AG08395 (cell line): Measurements from ENCODE around the gene KLRC4.
"Not testable (repeated sequence)": the region's sequence is repeated elsewhere in the genome, so short reads cannot be mapped to it uniquely, and the experiment has no call there.

Experiments used
- DNase-seq: peaks from one replicate; pipeline ENCODE4 v3.0.0; 2012; ENCODE audit warnings: mixed read lengths, low spot score

The KLRC4 gene

DNA sequence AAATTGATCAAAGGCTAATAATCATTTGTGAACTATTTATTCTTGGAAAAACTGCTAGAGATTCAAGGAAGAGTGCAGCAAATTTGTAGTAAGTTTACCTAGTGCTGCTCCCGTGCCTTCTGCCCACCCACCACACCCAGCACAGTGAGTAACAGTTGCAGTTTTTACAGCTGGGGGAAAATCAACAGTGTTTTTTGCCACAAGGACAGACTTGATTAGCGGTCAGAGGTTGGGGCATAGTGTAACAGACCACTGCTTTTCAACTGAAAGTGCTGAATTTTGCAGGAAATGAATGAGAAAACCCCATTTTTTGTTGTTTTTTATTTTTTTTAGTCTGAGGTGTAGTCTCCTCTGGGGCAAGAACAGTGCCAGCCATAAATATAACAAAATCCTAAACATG, 12.3 kb downstream of the KLRC4 start:
- no peak for DNase-seq

DNA sequence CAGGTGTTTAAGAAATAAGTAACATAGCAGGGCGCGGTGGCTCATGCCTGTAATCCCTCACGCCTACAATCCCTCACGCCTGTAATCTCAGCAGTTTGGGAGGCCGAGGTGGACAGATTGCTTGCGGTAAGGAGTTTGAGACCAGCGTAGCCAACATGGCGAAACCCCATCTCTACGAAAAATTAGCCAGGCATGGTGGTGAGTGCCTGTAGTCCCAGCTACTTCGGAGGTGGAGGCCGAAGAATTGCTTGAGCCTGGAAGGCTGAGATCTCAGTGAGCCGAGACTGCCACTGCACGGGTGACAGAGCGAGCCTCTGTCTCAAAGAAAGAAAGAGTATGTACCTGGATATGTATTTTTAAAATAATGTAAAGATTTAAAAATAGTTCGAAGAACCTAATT, 13.4 kb downstream of the KLRC4 start:
- DNase-seq, result not testable (repeated sequence)

DNA sequence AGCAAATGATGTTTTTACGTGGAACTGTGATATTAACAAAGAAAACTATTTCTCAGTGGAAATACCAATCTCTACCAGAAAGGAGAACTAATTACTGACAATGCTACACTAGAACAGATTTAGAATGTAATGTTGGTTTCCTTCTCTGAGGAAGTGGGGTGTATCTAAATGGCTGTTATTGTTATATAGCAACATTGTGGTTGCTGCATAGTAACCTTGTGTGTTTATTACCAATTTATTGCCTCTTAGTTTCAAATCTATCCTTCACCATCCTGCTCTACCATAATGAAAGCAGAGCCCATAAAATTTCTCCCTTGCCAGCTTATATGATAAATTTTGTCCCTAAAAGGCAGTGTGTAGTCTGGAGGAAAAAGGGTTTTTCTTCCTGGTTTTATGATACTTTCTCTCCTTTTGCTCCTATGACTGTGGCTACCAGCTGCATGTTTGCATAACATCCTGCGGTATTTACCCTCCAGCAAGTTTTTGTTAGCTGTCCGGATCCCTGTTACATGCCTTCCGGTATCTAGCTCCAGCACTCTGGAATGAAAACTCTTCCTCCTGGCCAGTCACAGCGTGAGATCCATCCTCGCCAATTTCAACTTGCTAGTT, 14.1 kb downstream of the KLRC4 start:
- peak; percentile 76 for DNase-seq

DNA sequence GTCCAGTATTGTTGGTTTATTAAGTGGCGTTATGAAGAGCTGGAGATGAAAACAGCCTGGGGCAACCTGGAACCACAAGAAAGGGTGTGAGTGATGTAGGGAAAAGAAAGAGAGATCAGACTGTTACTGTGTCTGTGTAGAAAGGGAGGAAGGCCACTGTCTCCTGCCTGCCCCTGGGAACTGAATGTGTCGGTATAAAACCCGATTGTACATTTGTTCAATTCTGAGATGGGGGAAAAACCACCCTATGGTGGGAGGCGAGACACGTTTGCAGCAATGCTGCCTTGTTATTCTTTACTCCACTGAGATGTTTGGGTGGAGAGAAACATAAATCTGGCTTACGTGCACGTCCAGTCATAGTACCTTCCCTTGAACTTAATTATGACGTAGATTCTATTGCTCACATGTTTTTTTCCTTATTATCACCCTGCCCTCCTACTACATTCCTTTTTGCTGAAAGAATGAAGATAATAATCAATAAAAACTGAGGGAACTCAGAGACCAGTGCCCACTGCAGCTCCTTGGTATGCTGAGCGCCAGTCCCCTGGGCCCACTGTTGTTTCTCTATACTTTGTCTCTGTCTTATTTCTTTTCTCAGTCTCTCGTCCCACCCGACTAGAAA, 14.9 kb downstream of the KLRC4 start:
- not testable (repeated sequence) for DNase-seq

DNA sequence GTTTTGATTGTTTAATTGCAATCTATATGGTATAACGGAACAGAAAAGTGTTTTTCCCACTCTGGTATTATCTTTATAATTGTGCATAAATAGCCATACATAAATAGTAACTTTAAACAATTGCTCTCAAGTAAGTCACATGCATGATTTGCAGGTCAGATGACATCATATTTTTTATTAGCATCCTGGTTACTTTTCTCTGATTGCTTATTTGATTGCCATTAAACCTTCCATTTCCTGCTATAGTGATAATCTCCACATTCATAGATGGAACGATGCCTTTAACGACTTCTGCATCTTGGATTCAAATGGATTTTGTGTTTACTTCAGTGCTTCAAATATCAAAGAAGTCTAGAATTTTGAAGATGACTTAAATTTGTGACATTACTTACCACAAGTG, 16.3 kb downstream of the KLRC4 start:
- DNase-seq, result no peak

DNA sequence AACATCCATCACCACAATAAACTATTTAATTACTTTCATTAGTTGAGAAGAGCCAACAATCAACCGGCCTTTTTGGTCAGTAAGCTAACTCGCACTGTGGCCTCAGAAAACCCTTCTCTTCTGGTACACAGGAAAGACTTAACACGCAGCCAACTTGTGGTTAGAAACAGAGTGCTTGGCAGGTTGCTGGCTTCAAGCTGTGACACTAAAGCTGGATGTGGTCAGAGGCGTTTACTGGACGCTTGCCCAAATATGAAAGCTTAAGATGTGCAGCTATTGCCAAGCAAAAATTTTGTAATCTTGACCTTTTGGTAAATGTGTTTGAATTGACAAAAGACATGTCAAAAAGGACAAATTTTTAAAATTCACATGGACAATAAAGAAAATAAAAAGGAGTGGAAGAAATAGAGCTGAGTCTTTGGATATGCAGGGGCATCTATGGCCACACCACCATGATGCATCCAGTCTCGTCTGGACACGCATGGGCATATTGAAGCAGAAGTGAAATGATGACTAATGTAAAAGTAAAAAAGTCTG, 17.1 kb downstream of the KLRC4 start:
- DNase-seq, result peak; percentile 76

DNA sequence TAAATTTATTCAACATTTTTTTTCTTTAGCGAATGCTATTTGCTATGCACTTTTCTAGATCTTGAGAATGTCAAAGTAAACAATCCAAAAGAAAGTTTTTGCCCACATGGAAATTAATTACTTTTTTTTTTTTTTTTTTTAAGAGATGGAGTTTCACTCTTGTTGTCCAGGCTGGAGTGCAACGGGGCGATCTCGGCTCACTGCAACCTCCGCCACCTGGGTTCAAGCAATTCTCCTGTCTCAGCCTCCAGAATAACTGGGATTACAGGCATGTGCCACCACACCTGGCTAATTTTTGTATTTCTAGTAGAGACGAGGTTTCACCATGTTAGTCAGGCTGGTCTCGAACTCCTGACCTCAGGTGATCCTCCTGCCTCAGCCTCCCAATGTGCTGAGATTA, 18.6 kb downstream of the KLRC4 start:
- not testable (repeated sequence) for DNase-seq

DNA sequence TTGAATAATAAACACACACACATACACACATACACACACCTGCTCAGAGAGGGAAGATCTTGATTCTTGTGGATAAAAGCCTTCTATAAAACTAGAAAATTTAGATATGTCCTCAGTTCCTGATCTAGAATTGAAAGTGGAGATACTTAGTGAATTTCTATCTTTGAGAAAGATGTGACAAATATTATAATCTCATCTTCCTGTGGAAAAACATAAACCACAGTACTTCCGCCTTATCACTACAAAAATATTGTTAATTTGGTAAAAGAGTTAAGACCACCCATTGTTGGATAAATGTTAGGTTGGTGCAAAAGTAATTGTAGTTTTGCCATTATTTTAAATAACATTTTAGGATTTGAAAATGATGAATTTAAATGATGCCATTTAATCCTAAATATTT, 19.7 kb downstream of the KLRC4 start, which contains the start of gene KLRK1:
Gene KLRK1, minus strand, starts transcription at position 138 of the 400 bp plus-strand sequence. CDS start 1,231 bp downstream, outside the sequence.
- no peak for DNase-seq

DNA sequence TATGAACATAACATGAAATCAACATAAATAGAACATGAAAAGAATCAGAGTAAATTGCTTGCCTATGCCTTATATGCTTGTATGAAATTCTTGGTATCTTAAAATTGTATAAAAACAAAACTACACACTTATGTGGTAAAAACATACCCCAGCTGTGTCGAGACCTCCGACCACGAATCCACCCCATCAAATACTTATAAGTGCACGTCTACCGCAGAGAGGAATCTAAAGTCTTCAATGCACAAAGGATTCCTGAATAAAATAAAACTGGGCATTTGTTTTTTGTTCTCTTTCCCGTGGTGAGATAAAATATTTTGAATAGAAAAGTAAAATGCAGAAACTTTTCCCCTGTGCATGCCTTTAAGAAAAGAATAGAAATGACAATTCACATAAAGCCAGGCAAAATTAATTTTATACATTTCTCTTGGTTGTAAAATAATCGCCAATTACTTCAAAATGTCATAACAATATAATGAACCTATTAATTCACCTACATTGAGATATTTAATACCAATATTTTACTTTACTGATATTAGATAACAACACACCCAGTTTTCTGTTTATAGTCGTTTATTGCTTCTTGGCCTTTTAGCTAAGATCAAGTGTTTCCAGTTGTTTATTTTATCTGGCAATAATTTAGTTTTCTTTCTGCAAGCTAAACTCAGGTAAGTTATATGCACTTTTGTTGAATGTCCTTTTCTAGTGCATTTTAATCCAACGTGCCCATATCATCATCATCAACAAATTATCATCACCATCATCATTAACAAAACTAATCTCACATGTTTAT, 20.7 kb downstream of the KLRC4 start:
- DNase-seq, result no peak

DNA sequence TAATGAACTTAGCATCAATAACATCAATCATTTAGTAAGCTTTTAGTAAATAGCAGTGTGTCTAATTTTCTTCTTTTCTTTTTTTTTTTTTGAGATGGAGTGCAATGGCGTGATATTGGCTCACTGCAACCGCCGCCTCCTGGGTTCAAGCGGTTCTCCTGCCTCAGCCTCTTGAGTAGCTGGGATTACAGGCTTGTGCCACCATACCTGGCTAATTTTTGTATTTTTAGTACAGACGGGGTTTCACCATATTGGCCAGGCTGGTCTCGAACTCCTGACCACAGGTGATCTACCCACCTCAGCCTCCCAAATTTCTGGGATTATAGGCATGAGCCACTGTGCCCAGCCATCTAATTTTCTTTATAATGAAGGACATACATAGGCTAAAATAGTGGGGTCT, 22.1 kb downstream of the KLRC4 start:
- DNase-seq, result not testable (repeated sequence)

DNA sequence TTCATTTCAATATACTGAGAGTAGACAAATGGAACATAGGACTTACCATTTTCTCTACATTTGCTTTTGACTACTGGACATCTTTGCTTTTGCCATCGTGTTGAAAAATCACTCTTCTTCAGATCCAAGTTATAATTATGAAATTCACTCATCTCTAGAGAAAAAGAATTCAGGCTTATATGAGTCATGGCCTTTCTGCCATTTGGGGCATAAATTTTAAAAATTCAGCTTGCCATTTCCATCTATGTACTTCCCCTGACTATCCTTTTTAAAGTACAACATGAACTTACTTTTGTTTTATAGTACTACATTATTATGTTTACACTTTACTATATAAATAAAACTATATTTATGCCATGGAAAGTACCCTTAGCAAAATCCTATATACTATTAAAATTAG, 22.7 kb downstream of the KLRC4 start:
- no peak for DNase-seq

DNA sequence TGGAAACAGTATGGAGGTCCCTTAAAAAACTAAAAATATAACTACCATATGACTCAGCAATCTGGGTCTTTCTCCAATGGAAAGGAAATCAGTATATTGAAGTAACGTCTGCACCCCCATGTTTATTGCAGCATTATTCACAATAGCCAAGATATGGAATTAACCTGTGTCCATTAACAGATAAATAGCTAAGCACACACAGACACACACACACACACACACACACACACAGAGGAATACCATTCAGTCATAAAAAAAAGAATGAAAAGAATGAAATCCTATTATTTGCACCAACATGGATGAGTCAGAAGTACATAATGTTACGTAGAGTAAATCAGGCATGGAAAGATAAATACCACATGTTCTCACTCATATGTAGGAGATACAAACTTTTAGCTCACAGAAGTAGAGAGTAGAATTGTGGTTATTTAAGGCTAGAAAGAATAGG, 24.4 kb downstream of the KLRC4 start:
- DNase-seq, result peak; percentile 12

DNA sequence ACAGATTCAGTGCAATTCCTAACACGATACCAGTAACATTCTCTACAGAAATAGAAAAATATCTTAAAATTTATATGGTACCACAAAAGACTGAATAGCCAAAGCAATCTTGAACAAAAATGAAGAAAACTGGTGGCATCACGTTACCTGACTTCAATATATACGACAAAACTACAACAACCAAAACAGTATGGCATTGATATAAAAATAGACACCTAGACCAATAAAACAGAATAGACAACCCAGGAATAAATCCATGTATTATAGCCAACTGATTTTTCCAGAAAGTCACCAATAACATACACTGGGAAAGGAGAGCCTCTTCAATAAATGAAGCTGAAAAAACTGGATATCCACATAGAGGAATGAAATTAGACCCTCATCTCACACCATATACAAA, 25.4 kb downstream of the KLRC4 start:
- no peak for DNase-seq

DNA sequence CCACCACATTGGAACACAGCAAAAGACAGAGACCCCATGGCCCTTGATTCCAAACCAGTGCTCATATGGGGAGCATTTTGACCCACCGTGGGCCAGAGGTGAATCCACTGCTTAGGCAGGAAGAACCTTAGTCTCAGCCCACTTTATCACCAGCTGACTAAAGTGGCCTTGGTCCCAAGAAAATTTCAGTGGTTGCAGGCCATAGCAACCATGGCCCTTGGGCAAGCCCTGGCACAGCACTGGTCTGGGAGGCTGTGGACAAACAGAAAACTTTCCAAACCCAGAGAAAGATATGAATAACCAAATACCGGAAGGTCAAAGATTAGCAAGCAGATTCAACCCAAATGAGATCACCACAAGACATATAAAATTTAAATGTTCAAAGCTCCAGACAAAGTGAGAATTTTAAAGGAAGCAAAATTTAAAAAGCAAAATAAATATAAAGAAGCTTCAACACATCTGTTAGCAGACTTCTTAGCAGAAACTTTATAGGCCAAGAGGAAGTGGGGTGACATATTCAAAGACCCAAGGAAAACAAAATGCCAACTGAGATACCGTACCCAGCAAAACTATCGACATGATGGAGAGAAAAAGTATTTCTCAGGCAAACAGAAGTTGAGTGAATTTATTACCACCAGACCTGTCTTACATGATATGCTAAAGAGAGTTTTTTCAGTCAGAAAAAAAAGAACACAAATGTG, 27.5 kb downstream of the KLRC4 start:
- no peak for DNase-seq

DNA sequence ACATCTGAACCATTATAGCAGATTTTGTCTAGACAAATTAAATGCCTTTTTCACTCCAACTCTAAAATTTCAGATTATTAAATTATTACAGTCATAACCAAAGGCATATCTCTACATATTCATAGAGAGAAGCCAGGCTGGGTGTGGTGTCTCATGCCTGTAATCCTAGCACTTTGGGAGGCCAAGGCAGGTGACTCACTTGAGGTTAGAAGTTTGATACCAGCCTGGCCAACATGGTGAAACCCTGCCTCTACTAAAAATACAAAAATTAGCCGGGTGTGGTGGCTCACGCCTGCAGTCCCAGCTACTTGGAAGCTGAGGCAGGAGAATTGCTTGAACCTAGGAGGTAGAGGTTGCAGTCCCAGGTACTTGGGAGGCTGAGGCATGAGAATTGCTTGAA, 30.8 kb downstream of the KLRC4 start:
- DNase-seq, result not testable (repeated sequence)

DNA sequence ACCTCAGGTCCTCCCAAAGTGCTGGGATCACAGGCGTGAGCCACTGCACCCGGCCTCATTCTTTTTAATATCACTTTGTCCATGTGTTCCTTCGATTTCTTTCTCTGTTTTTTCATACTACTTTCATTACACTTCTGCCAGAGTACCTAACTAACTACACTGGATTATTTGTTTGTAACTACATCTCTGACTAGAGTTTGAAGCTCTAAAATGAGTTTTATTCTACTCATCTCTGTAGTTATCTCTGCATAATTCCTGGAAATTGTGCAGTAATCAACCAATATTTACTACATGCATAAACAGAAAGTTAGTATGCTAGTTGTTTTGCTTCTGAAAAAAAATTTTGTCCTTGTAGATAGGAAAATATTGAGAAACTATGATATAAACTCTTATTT, 34.9 kb downstream of the KLRC4 start:
- no peak for DNase-seq

DNA sequence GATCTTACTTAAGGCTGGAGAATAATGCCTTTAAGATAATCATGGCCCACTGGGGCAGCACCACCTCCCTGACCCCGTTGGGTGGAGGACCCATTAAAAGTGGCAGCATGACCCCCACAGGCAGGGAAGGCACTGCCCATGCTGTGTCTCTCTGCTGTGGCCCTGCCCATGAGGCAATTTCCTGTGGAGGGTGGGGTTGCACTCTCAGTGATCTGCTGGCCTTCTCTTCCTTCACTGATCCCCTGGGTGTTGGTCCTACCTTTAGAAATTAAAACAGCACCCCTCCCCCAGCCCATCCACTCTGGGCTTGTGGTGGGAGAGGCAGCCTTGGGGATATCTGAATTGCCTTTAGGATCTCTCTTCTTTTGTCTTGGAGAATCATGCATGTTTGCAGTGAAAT, 37.0 kb downstream of the KLRC4 start:
- DNase-seq, result no peak

DNA sequence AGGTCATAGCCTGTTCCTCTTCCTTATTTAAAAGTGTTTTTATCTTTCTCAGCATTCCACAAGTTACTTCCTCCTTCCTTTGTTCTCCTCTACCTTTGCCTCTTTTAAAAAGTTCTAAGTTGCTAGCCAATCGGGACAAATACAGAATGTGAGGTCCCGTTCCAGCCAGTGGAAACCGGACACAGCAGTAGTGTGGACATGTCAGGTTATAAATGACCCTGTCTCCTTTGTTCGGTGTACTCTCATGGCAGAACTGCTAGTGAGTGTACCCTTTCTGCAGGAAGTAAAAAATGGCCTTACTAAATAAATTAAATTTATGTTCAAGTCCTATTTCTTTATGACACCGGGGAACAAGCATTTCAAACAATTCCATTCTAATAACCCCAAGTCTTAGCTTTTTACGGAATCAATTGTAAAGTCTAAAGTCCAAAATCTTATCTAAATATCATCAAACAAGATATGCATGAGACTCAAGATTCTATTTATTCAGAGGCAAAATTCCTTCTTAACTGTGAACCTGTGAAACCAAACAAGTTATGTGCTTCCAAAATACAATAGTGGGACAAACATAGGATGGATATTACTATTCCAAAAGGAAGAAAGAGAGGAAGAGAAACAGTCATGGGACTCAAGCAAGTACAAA, 37.5 kb downstream of the KLRC4 start:
- not testable (repeated sequence) for DNase-seq

DNA sequence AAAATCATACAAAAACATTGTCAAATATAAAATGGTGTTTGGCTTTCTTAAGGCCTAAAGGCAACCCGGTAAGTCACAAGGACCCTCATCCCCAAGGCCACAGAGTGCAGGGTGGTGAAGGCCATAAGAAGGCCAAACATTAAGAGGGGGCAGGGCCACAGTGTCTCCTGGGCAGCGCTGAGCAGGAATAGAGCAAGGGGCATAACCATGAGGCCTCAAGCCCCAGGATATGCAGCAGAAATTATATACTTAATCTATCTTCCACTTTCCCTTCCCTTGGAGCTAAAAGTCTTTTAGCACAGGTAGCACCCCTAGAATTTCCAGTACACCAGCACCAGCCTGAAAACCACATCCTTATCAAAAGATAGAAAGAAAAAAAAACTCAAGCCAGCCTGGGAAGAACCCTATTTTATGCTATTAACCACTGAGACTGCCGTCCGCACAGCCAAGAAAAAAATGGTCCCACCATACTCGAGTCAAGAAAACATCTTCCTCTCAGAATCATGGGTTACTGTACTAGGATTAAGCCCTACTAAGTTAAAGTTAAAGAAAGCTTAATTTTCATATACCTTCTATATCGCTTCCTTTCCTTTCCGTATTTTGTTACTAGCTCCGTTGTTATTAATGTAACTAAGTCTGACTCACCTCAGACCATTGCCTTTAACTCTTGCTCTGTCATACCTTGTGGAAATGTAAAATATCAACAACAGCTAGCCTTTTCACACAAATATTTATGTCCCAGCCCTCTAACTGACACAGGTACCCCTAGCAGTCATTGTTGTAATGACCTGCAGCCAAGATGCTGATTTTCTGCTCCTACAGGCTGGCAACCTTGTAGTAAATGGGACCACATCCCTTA, 39.8 kb downstream of the KLRC4 start:
- DNase-seq, result no peak
